H9 (cell line): ENCODE data around the gene SPINK2. TPM values are rescaled to one million over a fixed set of nuclear protein-coding genes. Genes with fewer than 3 reads are reported as not detected.

Source experiments
- DNase-seq: peaks from one replicate; pipeline ENCODE4 v3.0.0-alpha.2; 2017
- H2AFZ ChIP-seq: one replicate; pipeline ENCODE4 v1.6.1; 2013; ENCODE audit warnings: mild to moderate bottlenecking, low read length, control low read depth, moderate library complexity
- H2AK5ac ChIP-seq: 2 replicates; pipeline ENCODE4 v1.6.1; 2013; ENCODE audit warnings: low read length, control low read depth, mixed read lengths; ENCODE audit not compliant: insufficient read length
- H2BK120ac ChIP-seq: one replicate; pipeline ENCODE4 v1.6.1; 2013; ENCODE audit warnings: low read depth, mild to moderate bottlenecking, low read length, control low read depth, inconsistent platforms; ENCODE audit not compliant: poor library complexity, severe bottlenecking
- H2BK12ac ChIP-seq: 2 replicates; pipeline ENCODE4 v1.6.1; 2013; ENCODE audit warnings: low read length, control low read depth, mixed read lengths, low read depth; ENCODE audit not compliant: insufficient read length
- H2BK15ac ChIP-seq: 2 replicates; pipeline ENCODE4 v1.6.1; 2013; ENCODE audit warnings: low read depth, low read length, control low read depth
- H2BK20ac ChIP-seq: one replicate; pipeline ENCODE4 v1.6.1; 2013; ENCODE audit warnings: low read depth, mild to moderate bottlenecking, low read length, control low read depth, inconsistent platforms; ENCODE audit not compliant: poor library complexity, severe bottlenecking
- H2BK5ac ChIP-seq: 2 replicates; pipeline ENCODE4 v1.6.1; 2013; ENCODE audit warnings: low read length, control low read depth, mixed read lengths; ENCODE audit not compliant: insufficient read length
- H3K14ac ChIP-seq: 2 replicates; pipeline ENCODE4 v1.6.1; 2013; ENCODE audit warnings: low read length, control low read depth; ENCODE audit not compliant: insufficient read depth
- H3K18ac ChIP-seq: 2 replicates; pipeline ENCODE4 v1.6.1; 2013; ENCODE audit warnings: low read depth, mild to moderate bottlenecking, mixed read lengths, low read length, control low read depth; ENCODE audit not compliant: insufficient read length
- H3K23ac ChIP-seq: 2 replicates; pipeline ENCODE4 v1.6.1; 2013; ENCODE audit warnings: low read length, control low read depth, mixed read lengths, low read depth; ENCODE audit not compliant: insufficient read length
- H3K23me2 ChIP-seq: 2 replicates; pipeline ENCODE4 v1.6.1; 2013; ENCODE audit warnings: low read depth, mild to moderate bottlenecking, mixed read lengths, low read length, control low read depth; ENCODE audit not compliant: insufficient read length, poor library complexity, severe bottlenecking
- H3K27ac ChIP-seq: 2 replicates; pipeline ENCODE4 v1.5.1; 2013; ENCODE audit warnings: low read length, control low read depth, mixed read lengths, low read depth; ENCODE audit not compliant: insufficient read length
- H3K27me3 ChIP-seq: 2 replicates; pipeline ENCODE4 v1.6.1; 2013; ENCODE audit warnings: low read length, control low read depth, inconsistent platforms; ENCODE audit not compliant: insufficient read depth
- H3K4ac ChIP-seq: 2 replicates; pipeline ENCODE4 v1.6.1; 2013; ENCODE audit warnings: low read depth, mild to moderate bottlenecking, control low read depth, inconsistent platforms, low read length, moderate library complexity
- H3K4me1 ChIP-seq: 2 replicates; pipeline ENCODE4 v1.6.1; 2013; ENCODE audit warnings: low read length, control low read depth, inconsistent platforms; ENCODE audit not compliant: insufficient read depth
- H3K4me2 ChIP-seq: 2 replicates; pipeline ENCODE4 v1.6.1; 2013; ENCODE audit warnings: low read length, control low read depth, mixed read lengths; ENCODE audit not compliant: insufficient read length, insufficient read depth
- H3K56ac ChIP-seq: 2 replicates; pipeline ENCODE4 v1.6.1; 2013; ENCODE audit warnings: low read depth, mild to moderate bottlenecking, mixed read lengths, low read length, control low read depth; ENCODE audit not compliant: insufficient read length
- H3K79me1 ChIP-seq: 2 replicates; pipeline ENCODE4 v1.6.1; 2013; ENCODE audit warnings: low read depth, mild to moderate bottlenecking, moderate library complexity, low read length, control low read depth, inconsistent platforms; ENCODE audit not compliant: insufficient read depth, poor library complexity, severe bottlenecking
- H3K79me2 ChIP-seq: 2 replicates; pipeline ENCODE4 v1.6.1; 2013; ENCODE audit warnings: low read length, control low read depth, inconsistent platforms; ENCODE audit not compliant: insufficient read depth
- H3K9ac ChIP-seq: 2 replicates; pipeline ENCODE4 v1.6.1; 2013; ENCODE audit warnings: low read length, control low read depth, mixed read lengths; ENCODE audit not compliant: insufficient read length; ENCODE audit errors: extremely low read depth
- H3K9me3 ChIP-seq: one replicate; pipeline ENCODE4 v1.6.1; 2013; ENCODE audit warnings: low read depth, low read length, inconsistent platforms; ENCODE audit not compliant: control insufficient read depth
- H3T11ph ChIP-seq: one replicate; pipeline ENCODE4 v1.6.1; 2013; ENCODE audit warnings: mild to moderate bottlenecking, low read length, control low read depth, inconsistent platforms
- H4K20me1 ChIP-seq: one replicate; pipeline ENCODE4 v1.6.1; 2013; ENCODE audit not compliant: control insufficient read depth, insufficient read length, insufficient read depth
- H4K5ac ChIP-seq: 2 replicates; pipeline ENCODE4 v1.6.1; 2013; ENCODE audit warnings: low read depth, mild to moderate bottlenecking, mixed read lengths, low read length, control low read depth; ENCODE audit not compliant: insufficient read length
- H4K8ac ChIP-seq: replicated peaks from 2 replicates; pipeline ENCODE4 v1.6.1; 2013; ENCODE audit warnings: low read length, control low read depth, mixed read lengths, low read depth; ENCODE audit not compliant: insufficient read length
- H4K91ac ChIP-seq: 2 replicates; pipeline ENCODE4 v1.6.1; 2013; ENCODE audit warnings: low read depth, mild to moderate bottlenecking, moderate library complexity, mixed read lengths, low read length, control low read depth; ENCODE audit not compliant: insufficient read length
- H3K27ac Mint-ChIP-seq, 3 experiments: 2 replicates in 2 of 3; 3 replicates in 1 of 3; pipeline ENCODE4 v1.8.0; 2020 to 2021; ENCODE audit warnings: mixed read lengths in 3 of 3, mild to moderate bottlenecking in 1 of 3, moderate library complexity in 1 of 3
- H3K27me3 Mint-ChIP-seq: 2 replicates; pipeline ENCODE4 v1.8.0; 2021; ENCODE audit warnings: low read depth, mild to moderate bottlenecking, moderate library complexity, mixed read lengths
- H3K36me3 Mint-ChIP-seq, 3 experiments: 2 replicates in 2 of 3; 3 replicates in 1 of 3; pipeline ENCODE4 v1.8.0; 2020 to 2021; ENCODE audit warnings: low read depth in 3 of 3, mixed read lengths in 3 of 3; ENCODE audit not compliant: insufficient read depth in 1 of 3
- H3K4me1 Mint-ChIP-seq, 2 experiments: 2 replicates each; pipeline ENCODE4 v1.8.0; 2020; ENCODE audit warnings: mixed read lengths in 2 of 2
- H3K4me3 Mint-ChIP-seq, 2 experiments: 2 replicates in 1 of 2; 3 replicates in 1 of 2; pipeline ENCODE4 v1.8.0; 2020 to 2021; ENCODE audit warnings: mild to moderate bottlenecking in 2 of 2, mixed read lengths in 2 of 2, moderate library complexity in 1 of 2
- H3K9me3 Mint-ChIP-seq, 2 experiments: 2 replicates in 1 of 2; 3 replicates in 1 of 2; pipeline ENCODE4 v1.8.0; 2020; ENCODE audit warnings: mild to moderate bottlenecking in 2 of 2, mixed read lengths in 2 of 2, moderate library complexity in 1 of 2
- WGBS: extraction: QIAGEN DNeasy Blood & Tissue Kit; methylation state at CpG from one replicate; pipeline ENCODE4 v1.1.7; 2013; ENCODE audit warnings: missing lambda C conversion rate, low lambda C conversion rate, mixed read lengths; ENCODE audit not compliant: insufficient read length; ENCODE audit errors: extremely low coverage; 5-methylcytosine and 5-hydroxymethylcytosine counted together
- total RNA-seq: library from RNA; stranded (reverse); gene quantifications from 2 replicates; pipeline ENCODE4 v1.2.1, GENCODE V29; 2021
- TF ChIP-seq, protein P1 (sequence below): fragments of 200-600 bp; sonication (generic); conservative IDR thresholded peaks from 3 replicates; pipeline ENCODE4 v1.8.0; 2021; ENCODE audit warnings: antibody characterized with exemption, mild to moderate bottlenecking

SPINK2 gene
- total RNA-seq, 1 experiment from 2014 or later = 0.44 TPM

DNA sequence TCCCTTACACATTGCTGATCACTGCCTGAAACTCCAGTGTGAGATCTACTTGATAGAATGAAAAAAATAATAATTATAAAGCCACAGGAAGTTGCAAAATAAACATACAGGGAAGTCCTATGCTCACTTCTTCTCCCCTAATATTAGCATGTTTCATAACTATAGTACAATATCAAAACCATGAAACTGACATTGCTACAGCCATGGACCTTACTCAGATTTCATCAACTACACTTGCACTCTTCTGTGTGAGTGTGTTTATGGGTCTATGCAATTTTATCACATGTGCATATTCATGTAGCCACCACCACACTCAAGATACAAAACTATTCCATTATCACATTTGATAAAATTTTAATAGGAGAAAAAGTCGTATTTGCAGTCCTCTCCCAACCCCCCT lies 57.3 kb downstream of the SPINK2 start:
- H4K20me1 ChIP-seq = no peaks in the 10 kb centered on the region
- no peak overlapping the region for H4K8ac ChIP-seq
- TF ChIP-seq, protein P1, sequence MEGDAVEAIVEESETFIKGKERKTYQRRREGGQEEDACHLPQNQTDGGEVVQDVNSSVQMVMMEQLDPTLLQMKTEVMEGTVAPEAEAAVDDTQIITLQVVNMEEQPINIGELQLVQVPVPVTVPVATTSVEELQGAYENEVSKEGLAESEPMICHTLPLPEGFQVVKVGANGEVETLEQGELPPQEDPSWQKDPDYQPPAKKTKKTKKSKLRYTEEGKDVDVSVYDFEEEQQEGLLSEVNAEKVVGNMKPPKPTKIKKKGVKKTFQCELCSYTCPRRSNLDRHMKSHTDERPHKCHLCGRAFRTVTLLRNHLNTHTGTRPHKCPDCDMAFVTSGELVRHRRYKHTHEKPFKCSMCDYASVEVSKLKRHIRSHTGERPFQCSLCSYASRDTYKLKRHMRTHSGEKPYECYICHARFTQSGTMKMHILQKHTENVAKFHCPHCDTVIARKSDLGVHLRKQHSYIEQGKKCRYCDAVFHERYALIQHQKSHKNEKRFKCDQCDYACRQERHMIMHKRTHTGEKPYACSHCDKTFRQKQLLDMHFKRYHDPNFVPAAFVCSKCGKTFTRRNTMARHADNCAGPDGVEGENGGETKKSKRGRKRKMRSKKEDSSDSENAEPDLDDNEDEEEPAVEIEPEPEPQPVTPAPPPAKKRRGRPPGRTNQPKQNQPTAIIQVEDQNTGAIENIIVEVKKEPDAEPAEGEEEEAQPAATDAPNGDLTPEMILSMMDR = no peak
- Mint-ChIP-seq H3K27me3 (peaks cover 5% of the 10 kb centered on the region), H3K27ac (no peak overlapping the region), H3K36me3 (no peaks in the 10 kb centered on the region), H3K4me3 (no peak overlapping the region), H3K4me1 (peaks cover 37 to 46% of the 10 kb centered on the region in 2 experiments), H3K9me3 (no peaks in the 10 kb centered on the region)
- H4K91ac ChIP-seq = no peak overlapping the region
- no peak for DNase-seq
- H3K4ac ChIP-seq = no peak overlapping the region
- no peak overlapping the region for H2AFZ ChIP-seq
- no peaks in the 10 kb centered on the region for H3K79me2 ChIP-seq
- H3K23ac ChIP-seq = no peak overlapping the region
- H3K23me2 ChIP-seq = no peaks in the 10 kb centered on the region
- H3K14ac ChIP-seq = no peak overlapping the region
- H3T11ph ChIP-seq = no peak overlapping the region
- no peak overlapping the region for H2BK20ac ChIP-seq
- no peaks in the 10 kb centered on the region for H3K79me1 ChIP-seq
- no peak overlapping the region for H2BK120ac ChIP-seq
- no peak overlapping the region for H2BK12ac ChIP-seq
- no peak overlapping the region for H3K18ac ChIP-seq
- H3K9me3 ChIP-seq = no peaks in the 10 kb centered on the region
- no peak overlapping the region for H2AK5ac ChIP-seq
- no peak overlapping the region for H3K4me2 ChIP-seq
- no peaks in the 10 kb centered on the region for H3K27me3 ChIP-seq
- H3K4me1 ChIP-seq = peaks cover under 1% of the 10 kb centered on the region; the same call in 1 of the 2 replicates
- WGBS = no CpG with 5 or more reads among the region's 1 CpG
- H3K9ac ChIP-seq = no peak overlapping the region
- no peak overlapping the region for H3K27ac ChIP-seq
- no peak overlapping the region for H2BK5ac ChIP-seq
- H2BK15ac ChIP-seq = no peak overlapping the region
- no peak overlapping the region for H3K56ac ChIP-seq
- H4K5ac ChIP-seq = no peak overlapping the region
